HG03280 (cell line): ENCODE data around the gene CDK5RAP2.
A peak's percentile ranks its signal among the peaks of the same experiment; 100 is the strongest.

Source experiments
- ATAC-seq: cut with Tn5 transposase; IDR thresholded peaks from one replicate; pipeline ENCODE4 v1.9.1; 2021; ENCODE audit warnings: mild to moderate bottlenecking, moderate library complexity; ENCODE audit not compliant: unreplicated experiment

CDK5RAP2 gene

DNA sequence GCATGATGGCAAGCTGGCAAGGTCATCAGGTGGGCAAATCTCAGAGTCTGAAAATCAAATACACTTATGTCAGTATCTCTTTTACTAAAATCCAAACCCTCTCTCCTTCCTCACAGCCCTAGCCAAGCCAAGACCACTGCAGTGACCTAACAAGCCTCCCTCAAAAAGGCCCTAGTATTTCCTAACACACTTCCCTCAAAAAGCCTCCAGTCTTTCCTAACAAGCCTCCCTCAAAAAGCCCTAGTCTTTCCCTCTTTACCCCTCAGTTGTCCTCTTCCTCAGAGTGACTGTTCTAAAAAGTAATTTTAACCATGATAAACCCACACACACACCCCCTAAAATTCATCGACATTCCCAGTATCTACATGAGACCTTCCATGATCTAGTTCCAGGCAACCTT is 140.0 kb downstream of the CDK5RAP2 start:
- no peak for ATAC-seq

DNA sequence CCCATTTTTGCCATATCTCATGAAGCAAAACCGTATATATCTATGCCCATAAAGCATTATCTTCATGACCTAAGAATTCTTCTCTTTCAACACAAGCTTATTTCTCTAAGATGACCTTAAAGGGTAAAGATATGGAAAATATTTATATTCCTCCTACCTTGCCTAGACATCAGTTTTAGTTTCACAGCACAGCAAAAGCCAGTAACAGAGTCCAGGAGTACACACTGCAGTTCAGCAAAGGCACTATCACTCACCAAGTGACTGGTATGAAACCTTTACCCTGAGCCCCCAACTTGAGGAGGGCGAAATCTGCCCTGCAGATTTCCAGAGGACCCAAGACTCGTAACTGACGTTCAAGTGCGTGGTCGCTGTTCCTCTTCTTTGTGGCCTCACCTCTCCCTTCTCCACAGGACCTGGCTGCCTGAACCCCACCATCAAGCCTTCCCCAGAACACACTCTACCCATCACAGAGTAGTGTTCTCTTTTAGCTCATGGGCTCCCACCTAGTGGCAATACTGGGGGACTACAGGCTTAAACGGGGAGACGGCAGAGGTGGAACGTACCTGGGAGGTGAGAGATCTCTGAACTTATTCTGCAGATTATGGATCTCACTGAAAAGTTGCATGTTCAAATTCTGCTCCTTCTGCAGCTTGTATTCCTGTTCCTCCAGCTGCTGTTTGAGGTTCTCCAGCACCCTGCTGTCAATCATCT is 141.0 kb downstream of the CDK5RAP2 start:
- ATAC-seq = peak; percentile 64

DNA sequence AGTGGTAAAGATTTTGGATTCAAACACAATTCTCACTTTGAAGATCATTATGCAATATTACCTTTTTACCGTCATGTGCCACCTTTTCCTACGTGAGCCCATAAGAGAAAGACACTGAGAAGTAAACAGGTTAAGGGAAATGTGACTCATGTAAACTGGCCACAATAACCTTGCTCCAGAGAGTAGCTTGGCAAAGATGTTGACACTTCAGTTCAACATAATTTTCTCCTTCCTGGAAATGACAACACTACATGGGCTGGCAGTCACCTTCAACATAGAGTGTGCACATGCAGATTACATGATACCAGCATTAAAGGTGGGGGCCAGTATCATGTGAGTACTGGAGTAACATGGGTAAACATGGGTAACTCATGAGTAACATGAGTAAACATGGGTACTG is 141.9 kb downstream of the CDK5RAP2 start:
- no peak for ATAC-seq

DNA sequence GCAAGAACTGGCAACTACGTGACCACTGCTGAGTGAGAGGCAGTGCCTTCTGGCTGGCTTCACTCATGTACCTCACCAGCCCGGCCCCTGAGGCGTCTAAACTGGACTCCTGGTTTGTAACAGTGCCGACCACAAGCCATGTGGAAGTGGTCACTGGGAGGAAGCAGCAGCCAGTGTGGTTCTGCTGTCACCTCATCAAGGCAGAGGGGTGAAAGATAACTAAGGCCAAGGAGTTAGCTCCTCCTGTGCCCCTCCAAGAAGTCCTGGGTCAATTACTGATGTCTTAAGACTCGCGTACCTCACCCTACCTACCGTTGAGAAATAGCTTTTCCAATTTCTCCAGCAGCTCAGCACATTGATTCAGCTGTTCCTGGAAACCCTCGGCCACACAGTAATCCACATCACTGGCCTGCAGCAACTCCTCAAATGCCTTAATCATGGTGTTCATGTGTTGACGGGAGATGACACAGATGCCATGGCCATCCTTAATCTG is 142.9 kb downstream of the CDK5RAP2 start:
- ATAC-seq = no peak

DNA sequence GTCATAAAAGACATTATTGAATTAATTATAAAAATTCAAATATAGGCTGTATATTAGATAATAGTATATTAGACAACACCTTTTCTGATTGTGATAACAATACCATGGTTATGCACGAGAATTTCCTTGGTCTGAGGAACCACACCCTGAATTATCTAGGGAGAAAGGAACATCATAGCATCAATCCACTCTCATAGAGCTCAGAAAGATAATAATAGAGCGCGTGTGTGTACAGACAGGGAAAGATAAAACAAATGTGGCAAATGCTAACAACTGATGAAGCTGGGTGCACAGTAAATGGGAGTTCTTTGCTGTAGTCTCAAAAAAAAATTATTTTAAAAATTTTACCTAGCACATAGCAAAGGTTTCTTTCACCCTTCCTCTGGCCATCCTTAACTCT is 143.5 kb downstream of the CDK5RAP2 start:
- no peak for ATAC-seq

DNA sequence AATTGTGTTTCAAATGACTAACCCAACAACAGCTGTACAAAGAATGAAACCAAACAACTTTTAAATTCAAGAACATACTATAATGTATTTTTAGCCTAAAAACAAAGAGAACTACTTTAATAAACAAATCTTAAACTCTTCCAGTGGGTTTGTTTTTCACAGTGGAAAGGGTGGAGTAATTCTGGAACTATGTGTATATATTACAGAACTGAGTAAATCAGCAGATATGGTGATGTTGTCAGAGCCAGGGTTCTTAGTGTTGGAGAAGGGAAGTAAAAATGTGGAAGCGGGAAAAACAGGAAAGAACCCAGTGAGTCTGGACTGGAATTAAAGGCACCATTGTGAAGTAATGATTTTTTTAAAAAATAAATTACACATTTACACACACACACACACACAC is 144.9 kb downstream of the CDK5RAP2 start:
- ATAC-seq = no peak

DNA sequence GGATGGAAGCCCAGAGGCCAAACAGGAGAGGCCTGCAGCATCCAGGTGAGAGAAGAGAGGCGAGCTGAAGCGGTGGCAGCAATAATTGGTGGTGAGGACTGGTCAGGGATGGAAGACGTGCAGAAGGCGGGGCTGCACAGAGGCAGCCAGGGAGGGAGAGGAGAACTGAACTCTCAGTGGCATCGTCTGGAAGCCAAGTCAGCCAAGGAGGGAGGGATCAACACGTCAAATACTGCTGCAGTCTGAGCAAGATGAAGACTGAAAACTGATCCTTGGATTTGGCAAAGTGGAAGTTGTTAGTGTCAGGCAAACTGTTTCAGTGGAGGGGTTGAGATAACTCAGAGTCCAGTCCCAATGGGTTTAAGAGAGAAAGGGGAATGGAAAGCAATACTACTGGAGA is 145.4 kb downstream of the CDK5RAP2 start:
- no peak for ATAC-seq

DNA sequence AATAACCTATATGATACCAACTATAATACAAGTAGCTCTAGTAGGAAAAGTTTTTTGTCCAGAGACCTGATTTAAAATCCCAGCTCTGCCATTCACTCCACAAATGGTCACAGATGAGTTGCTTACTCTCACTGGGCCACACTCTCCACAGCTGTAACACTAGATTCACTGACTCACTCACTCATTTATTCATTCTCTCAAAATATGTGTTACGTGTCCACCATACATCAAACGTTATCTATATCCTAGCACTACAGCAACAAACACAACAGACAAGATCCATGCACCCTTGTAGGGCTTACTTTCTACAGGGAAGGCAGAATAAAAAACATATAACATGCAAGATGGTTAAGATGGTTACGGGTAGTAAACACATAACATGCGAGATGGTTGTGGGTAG is 146.3 kb downstream of the CDK5RAP2 start:
- no peak for ATAC-seq

DNA sequence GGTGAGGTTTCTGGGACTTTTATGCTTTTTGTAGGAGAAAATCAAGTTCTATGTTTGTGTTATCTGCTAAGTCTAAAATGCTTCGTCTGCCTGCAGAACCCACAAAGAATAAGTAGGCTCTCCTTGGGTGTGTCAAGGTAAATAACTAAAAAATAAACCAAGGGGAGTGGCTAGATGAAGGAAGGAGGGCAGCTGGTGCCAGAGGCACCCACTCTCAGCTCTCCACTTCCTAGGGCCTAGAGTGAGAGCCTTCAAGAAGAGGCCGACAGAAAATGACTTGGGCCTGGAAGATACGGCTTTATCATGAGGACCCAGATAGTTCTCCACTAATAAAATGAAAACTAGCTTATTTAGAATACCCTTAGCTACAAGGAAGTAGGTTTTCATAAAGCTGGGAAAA is 147.4 kb downstream of the CDK5RAP2 start:
- ATAC-seq = no peak

DNA sequence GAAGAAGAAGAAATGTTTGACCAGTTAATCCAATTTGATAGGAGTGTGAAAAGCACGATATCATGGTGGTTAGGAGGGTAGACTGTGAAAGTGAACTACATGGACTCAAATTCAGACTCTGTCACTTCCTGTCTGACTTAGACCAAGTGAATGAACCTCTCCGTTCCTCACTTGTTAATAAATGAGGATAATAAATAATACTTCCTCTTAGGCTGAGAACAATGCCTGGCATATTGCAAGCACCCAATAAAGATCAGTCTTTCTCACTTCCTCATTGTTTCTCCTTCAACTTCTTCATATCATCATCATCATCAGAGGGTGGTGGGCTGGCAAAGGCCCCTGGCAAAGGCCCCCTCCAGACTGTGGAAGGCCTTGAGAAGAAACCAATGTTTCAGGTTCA is 148.7 kb downstream of the CDK5RAP2 start:
- ATAC-seq = no peak

DNA sequence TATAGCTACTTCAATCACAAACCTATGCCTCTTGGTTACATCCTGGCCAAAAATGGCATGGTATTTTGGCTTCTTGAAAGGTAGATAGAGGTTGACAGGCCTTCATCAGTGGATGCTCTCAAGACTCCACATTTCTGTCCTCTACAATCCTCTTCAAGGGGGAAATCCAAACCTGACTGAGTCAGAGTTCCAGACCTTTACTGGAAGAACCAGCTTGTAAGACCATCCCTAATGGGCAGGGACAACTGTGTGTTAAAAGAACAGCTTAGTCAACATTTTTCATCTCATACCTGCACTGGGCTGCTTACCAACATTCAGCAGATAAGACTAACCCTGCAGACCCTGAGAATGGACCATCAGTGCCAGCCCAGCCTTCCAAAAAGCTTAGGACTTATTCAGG is 155.7 kb downstream of the CDK5RAP2 start:
- ATAC-seq = no peak

DNA sequence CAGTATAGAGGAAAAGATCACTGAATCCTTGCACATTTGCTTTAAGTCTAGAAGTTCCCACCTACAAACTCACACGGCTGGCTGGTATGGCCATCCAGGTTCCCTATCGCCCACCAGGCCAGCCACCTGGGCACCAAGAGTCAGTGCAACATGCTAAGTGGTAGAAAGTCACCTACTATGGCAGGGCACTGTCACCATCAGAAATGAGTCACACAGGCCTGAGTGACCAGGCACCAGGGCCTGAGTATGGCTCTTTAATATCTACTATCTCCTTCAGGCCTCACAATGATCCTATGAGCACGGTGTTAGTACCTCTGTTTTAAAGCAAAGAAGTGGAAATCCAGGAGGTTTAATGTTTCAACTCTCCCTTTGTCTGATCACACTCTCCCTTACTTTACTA is 156.2 kb downstream of the CDK5RAP2 start:
- ATAC-seq = no peak

DNA sequence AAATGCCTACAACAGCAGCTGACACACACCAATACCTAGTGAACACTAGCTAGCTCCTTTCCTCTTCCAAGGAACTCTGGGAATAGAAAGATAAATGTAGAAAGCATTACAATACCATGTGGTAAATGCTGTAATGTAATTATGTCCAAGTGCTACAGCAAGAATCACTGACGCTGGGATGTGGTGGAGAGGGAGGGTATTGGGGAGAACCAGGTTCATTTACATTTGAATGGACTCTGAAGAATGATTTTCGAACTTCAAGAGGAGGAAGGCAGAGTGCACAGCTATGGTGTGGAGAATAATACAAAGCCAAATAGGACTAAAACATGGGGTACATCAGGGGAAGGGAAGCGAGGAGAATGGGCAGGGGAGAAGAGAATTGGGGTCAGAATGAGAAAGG is 158.0 kb downstream of the CDK5RAP2 start:
- no peak for ATAC-seq

DNA sequence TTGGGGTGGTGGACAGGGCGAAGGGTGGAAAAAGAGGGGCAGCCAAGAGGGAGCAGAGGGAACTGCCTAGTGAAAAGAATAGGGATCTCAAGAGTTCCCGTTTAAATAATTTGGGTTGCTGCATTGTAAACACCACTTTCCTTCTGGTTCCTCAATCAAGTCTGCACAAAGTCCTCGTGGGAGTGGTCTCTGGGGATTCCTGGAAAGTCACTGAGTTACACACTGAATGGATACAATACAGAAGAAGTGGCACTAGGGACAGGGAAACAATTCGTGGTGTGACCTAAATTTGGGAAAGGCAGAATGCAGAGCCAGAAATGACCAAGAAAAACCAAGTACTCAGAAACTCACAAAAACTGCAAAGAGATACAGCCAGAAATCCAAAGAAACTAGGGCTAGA is 161.7 kb downstream of the CDK5RAP2 start:
- no peak for ATAC-seq

DNA sequence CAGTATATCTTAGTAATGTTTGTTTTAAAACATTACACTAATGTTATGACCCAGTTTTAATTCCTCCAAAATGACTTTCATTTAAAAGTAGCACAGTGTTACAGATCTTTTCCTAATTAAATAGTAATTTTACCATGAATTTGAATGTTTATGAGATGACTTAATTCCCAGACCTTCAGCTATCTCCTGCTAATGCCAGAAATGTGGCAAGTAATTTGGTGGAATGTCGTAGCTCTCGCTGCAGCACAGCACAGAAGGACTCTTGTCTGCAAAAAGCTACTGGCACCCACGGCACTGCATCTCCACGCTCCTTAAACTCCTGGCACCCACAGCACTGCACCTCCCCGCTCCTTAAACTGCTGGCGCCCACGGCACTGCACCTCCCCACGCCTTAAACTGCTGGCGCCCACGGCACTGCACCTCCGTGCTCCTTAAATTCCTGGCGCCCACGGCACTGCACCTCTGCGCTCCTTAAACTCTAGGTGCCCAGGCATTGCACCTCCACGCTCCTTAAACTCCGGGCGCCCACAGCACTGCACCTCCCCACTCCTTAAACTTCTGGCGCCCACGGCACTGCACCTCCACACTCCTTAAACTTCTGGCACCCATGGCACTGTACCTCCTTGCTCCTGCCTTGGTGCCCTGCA is 163.1 kb downstream of the CDK5RAP2 start:
- no peak for ATAC-seq

DNA sequence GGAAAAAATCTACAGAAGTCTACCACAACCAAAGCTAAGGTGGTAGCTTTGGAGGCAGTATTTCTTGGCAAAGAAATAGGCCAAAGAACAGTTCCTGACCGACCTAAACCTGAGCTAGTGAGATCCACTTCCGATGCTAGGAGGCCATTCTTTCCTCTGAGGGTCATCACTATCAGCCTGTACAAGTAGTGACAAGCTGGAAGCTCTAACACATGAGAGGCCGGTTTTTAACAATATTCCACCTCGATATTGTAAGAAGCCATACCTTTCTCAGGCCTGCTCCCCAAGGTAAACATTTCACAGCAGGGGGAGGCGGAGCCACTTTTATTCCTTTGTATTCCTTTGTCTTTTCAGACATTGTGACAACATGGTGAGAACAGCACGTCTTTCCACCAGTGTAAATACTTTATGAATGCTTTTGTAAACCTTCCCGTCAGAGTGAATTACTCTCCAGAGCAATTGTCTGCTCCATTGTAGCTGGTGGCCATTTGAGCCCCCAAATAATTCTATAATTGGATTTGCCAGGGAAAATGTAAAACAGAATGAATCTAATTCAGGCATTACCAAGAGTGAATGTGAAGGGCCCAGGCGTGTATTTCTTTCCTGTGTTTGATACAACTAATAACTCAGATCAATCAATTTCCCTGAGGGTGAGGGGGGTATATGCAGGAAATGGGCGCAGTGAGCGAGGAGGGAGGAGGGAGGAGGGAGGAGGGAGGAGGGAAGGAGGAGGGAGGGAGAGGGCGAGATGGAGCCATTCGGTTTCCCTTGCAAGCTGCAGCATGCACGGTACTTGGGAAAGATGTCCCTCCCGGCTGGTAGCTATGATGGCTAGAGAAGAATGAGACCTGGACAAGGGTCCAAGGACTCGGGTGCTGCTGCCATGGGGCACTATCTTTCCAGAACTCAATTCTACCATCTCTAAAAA is 166.6 kb downstream of the CDK5RAP2 start:
- no peak for ATAC-seq

DNA sequence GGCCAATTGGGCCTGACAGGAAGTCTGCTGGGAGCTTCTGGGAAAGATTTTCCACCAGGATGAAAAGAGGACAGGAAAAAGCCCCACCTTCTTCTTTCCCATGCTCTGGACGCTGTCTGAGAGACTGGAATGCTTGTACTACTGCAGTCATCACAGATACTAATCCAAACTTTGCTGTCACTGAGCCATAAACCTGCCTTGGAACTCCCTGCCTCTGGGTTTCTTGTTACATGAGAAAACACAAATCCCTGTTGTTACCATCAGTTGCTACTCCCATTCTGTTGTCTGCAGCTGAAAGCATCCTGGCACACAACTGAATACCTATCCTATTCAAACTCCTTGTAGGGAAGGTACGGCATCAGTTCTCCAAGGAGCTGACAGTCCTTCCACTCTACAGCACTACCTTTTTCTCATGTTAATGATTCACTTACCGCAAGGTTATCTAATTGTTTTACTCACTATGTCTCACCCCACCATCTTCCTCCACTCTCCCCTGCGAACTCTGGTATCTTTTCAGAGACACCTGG is 167.5 kb downstream of the CDK5RAP2 start:
- ATAC-seq = no peak

DNA sequence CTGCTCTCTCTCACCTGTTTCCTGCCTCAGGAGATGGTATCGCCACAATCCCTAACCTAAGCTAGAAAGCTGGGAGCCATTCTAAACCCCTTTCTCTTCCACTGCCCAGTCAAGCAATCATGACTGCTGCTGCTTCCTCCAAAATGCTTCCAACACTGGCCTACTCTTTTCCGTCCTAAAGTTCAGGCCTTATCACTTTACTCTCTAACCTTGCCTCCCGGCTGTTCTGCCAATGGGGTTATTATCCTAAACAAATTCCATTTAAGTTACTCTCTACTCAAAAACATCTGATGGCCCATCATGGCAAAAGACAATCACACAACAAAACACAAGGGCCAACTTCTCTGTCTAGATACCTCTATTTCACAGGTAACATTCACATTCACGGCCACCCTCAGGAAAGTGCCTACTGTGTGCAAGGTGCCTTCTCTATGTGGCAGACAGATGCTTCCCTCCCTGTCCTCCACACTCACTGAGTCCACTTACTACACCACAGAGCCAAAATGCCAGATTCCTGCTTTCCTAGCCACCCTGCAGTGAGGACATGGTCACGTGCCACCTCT is 168.0 kb downstream of the CDK5RAP2 start:
- ATAC-seq = no peak

DNA sequence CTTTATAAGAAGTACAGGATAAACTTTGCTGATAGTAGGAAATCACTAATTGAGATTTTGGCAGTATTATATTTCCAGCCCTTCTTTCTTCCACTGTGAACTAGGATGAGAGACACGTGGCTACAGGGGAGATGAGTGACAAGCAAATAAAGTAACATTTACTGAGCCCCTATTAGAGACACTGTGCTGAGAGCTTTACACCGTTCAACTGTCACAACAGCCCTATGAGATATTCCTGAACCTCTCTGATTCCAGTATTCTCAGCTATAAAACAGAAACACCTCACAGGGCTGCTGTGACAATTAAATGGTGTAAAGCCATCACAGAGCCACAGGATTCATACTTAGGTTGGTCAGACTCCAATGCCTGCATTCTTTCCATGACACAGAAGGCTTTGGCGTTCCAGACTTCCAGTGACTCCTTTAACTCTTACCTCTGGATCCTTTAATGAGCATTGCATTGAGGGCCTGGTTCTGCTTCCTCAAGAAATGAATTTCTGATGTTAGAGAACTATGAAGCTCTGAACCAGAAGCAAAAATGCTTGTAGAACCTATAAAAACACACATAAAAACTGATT is 169.0 kb downstream of the CDK5RAP2 start:
- ATAC-seq = no peak

DNA sequence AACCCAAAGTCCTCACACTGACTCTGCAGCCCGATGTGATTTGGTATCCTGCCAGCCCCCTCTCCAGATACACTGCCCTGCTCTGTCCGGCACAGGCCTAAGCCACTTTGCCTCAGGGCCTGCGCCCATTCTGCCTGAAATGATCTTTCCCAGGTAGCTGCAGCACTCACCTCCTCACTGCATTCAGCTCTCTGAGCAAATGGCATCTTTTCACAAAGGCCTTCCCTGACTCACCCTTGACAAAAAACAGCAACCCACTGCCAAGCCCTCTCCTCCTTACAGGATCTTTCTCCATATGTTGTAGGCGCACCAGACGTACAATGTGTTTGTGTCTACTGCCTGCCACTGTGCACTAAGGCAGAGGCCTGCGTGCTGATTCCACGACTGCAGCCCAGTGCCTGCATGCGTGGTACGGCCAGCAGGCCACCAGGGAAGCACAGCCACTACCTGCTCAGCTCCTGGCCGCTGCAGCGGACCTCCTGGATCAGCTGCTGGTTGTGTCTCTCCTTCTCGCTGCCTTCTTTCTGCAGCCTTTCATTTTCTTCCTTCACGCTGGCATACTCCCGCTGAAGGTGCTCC is 171.2 kb downstream of the CDK5RAP2 start:
- ATAC-seq = no peak
